GM21529 (cell line): Measurements from ENCODE around the gene ATP11B.

ENCODE experiments used
- ATAC-seq: cut with Tn5 transposase; IDR thresholded peaks from one replicate; pipeline ENCODE4 v1.9.1; 2021; ENCODE audit not compliant: unreplicated experiment

Gene ATP11B

DNA sequence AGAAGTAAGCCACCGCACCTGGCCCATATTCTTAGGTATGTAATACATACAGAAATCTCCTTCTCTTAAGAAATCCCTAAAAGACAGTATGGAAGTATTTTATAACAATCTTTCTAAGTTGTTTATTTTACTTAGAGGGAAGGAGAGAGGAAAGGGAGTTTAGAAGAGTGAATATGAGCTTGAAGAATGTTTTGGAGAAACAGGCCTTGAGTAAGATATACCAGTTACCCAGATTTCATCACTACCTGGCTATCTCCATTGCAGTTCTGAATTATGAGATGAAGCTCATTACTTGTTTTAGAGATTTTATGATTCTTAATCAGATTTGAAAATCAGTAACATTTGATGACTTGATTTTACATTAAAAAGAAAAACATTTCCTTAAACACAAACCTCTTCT, 115.2 kb downstream of the ATP11B start:
- no peak for ATAC-seq

DNA sequence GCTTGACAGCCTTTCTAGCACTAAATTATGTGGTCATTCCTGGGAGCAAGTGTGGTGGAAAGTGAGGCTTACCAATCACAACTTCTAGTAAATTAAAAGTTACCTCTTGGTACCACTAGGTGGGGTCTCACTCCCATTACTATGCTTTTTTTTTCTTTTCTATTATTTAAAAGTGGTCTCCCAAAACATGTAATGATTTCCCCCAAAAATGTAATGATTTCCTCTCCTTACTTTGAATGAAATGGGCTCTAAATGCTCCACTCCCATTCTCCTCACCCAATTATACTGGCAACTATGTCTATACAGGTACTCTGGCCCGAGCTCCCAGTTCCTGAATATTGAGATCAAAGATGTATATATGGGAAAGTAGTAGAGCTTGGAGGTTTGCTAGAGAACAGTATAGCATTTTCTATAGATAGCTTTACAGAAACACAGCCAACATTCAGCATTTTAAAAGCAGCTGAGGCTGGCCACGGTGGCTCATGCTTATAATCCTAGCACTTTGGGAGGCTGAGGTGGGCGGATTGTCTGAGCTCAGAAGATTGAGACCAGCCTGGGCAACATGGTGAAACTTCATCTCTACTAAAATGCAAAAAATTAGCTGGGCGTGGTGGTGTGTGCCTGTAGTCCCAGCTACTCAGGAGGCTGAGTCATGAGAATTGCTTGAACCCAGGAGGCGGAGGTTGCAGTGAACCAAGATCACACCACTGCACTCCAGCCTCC, 116.2 kb downstream of the ATP11B start:
- ATAC-seq = no peak

GRCh38 chr3:182910936-182911781, 117.9 kb downstream of the ATP11B start:
- no peak for ATAC-seq

DNA sequence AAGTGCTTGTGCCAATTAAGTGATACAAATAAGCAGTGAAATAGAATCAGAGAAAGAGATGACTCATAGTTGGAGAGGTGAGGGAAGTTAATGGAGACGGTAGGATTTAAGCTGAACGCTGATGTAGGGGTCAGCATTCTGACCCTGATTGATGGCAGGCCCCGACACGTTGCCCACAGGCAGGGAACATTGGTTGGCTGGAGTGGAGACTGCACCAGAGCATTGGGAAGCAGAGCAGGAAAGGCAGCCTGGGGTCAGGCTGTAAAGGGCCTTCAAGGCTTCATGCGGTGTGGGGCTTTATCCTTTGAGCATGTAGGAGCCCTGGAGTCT, 118.4 kb downstream of the ATP11B start:
- no peak for ATAC-seq

DNA sequence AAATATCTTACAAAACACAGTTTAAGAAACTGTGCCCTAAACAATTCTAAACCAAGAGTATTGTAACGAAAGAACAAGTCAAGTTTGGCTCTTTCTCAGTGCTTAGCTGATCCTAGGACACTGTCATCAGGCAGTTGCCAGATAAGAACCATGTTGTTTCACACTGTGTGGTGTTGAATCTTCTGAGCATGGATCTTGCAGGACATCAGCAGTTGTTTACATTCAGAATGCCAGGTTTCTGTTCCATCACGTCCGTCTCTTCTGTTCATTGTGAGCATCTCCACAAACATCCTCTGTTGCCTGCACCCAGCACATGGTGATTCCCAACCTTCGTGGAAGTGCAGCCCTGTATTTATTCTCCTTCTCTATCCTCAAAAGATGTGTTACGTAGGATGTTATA, 119.2 kb downstream of the ATP11B start:
- ATAC-seq = no peak

DNA sequence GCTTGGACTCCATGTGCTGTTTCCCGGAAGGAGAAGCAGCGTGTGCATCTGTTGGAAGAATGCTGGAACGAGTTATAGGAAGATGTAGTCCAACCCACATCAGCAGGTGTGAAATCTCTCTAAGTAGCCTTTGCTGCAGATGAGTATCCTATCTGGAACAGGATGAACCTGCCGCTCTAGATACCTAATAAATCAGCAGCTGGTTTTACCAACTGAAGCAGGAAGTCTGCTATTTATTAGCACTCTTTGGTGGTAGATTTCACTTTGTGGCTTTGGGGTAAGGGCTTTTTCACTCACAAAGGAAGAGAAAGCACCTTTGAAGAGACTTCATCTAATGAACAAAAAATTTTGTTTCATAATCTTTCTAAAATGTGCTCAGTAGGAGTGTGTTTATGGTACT, 120.6 kb downstream of the ATP11B start:
- peak; percentile 90 for ATAC-seq

DNA sequence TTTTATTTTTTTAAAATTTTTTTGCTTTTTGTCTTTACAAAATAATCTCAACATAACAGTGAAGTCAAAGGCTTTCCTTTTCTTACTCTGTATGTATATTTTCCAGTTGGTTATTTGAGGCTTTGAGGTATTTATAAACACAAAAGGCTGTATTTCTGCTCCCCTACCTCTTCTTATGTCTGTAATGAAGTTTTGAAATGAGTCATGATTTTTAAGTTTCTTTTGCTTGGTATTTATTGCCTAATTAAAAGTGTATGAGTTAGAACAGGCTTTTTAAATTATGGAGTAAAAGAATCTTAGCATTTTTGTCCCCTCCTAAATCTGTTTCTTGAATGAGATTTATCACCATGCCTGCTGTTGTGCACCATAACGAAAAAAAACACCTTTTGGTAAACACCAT, 121.0 kb downstream of the ATP11B start:
- peak; percentile 46 for ATAC-seq

DNA sequence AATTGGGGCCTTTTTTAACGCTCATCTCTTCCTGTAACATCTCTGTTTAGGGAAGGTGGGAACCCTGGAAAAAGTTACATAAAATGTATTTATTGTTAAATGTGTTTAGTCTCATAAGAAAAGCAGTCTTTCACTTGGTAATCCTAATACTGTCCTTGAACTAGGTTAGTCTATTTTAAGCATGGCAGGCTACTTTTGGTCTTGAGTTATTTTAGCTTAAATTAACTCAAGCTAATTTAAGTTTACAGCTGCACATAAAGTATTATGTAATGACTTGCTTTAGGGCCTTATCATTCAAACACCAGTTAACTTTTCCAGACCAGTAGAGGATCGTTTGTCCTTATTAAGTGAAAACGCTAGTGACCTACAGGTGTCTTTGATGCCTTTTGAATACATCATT, 123.8 kb downstream of the ATP11B start:
- ATAC-seq = no peak

GRCh38 chr3:182919866-182920357, 126.6 kb downstream of the ATP11B start:
- no peak for ATAC-seq

- no peak for ATAC-seq
These were observed 127.3 kb downstream of the ATP11B start for GRCh38 chr3:182920515-182921084.

DNA sequence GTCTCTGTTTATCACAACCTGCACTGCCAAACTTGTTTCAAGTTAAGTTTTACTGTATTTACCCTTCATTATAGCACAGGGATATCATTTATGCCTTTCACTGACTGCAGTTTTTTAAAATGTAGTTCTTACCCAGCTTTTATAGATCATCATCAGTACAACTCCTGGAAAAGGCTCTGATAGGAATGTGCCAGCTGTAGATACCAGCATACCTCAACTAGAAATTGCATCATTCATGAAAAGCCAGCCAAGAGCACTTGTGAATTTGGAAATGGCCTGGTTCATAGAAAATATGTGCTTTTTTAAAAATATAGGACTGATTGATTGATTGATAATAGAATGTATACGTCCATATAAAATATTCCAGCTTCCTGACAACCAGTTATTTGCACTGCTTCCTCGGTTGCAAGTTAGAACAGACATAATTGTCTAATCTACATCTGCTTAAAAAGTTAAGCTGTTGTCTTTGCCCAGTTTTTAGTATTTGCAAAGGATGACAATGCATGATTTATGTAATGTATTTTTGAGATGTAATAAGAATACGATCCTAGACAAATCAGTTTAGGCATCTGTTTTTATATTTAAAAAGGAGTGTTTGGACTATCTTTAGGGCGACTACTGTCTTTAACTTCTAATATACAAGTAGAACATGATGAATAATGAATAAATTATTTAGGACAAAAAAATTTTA, 128.5 kb downstream of the ATP11B start:
- no peak for ATAC-seq

- peak; percentile 90 for ATAC-seq
These were observed 132.1 kb downstream of the ATP11B start for GRCh38 chr3:182925330-182925943.

DNA sequence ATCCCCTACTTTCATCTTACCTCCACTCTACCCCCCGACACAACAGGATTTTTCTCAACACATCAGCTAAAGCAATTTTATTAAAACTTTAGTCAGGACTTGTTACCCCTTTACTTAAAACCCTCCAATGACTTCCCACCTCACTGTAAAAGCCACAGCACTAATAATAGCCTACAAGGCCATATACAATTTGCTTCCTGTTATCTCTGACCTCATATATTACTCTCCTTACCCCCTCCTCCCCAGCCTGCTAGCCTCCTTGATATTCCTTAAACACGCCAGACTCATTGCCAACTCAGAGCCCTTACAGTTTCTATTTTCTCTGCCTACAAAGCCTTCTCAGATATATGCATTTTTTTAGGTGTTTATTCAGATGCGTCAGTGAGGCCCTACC, 132.6 kb downstream of the ATP11B start:
- peak; percentile 2 for ATAC-seq

DNA sequence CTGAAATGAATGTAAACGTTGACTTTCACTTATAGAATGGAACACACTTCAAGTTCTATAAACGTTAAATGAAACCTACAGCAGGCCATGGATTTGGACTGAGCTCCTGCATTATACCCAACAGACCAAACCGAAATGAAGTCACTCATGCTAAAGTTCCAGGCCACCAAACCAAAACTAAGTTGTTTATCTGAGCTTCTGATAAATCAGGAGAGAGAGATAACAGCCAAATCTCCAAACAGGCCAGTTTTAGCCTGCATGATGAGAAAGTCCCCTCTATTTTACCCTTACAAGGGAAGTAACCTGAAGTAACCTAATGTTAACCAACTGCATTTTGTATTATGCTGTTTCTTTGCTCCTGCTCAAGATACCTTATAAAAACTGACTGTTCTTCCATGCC, 142.5 kb downstream of the ATP11B start:
- ATAC-seq = no peak

DNA sequence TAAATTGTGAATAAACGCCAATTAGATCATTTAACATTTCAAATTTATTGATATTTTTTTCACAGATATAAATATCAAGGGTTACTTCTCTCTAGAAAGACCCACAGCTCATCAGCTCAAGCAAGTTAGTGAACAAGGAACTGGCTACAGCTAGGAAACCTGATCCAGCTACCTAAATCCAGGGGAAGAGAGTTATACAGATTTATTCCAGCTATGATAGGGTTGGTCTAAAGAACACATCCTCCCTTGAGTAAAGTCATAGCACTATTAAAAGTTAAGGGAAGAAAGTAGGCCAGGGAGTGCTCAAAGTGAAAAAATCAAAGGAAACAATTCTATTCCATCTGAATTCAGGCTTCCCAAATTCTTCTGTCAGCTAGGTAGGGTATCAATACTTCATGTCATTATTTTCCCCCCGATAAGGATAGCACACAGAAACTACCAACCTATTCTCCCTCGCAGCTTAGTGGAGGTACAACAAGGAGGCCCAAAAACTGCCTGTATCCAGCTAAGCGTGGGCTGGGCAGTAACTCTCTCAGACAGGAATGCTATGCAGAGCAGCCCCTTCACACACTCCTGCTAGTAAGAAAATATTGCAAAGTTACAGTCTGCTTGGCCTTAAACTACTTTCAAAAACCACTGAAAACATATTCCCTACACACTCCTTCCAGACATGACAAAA, 143.1 kb downstream of the ATP11B start:
- ATAC-seq = no peak

DNA sequence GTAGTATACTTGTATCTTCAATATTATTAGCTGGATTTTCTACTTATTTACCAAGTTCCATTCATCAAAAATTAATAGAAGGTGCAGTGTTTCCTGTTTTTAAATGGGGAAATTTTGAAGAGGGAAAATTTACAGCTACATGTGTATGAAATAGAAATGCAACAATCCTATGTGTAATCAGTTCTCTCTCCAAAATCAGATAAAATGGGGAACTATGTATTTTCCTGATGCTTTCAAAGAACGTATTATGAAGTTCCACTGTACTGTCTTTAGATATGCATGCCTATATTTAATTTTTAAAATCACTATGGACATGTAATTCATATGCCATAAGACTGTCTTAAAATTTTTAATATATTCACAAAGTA, 143.6 kb downstream of the ATP11B start:
- ATAC-seq = no peak

DNA sequence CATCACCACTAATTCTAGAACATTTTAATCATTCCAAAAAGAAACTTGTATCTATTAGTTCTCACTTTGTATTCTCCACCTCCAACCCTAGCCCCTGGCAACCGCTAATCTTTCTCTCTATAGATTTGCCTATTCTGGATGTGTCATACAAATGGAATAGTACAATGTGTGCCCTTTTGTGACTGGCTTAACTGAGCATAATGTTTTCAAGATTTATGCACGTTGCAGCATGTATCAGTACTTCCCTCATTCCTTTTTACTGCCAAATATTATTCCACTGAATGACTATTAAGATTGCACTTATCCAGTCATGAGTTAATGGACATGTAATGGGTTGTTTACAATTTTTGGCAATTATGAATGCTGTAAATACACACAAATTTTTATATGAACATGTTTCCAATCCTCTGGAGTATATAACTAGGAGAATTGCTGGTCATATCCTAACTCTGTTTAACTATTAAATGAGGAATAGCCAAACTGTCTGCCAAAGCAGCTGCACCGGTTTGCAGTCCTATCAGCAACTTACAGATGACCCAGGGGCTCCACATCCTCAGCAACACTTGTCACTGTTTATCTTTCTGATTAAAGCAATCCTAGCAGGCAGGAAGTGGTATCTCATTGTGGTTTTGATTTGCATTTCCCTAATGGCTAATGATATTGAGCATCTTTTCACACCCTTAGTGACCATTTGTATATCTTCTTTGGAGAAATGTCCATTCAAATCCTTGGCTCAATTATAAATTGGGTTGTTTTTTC, 144.2 kb downstream of the ATP11B start:
- peak; percentile 83 for ATAC-seq

- no peak for ATAC-seq
These were observed 147.0 kb downstream of the ATP11B start for GRCh38 chr3:182940266-182940808.

DNA sequence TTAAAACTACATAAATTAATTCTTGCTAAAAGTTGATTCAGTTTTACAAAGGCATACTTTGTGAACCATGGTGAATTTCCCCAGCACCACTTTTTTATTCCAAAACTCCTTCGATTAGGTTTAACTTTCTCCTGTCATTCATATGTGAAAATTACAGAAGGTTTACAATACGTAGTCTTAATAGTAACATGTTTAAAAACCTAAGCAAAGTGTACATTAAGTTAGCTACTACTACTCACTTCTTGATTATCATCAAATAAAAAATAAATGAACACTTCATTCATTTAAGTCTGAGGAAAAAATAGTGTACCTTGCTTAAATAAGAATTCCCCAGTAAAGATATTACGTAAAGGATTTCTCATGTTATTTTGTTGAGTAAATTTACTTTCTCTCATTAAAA, 148.4 kb downstream of the ATP11B start:
- no peak for ATAC-seq

DNA sequence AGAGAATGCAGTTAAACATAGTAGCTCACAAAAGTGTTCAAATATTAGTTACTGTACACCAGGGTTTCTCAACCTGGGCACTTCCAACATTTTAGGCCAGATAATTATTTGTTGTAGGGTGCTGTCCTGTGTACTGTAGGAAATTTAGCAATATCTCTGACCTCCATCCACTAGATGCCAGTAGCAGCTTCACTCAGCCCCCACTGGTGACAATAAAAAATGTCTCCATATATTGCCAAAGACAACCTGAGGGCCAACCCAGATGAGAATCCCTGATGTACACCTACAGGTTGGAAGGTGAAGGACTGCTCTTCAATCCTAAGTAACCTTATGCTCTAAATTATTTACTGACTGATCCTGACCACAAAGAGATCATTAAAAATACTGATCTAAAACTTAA, 154.6 kb downstream of the ATP11B start:
- no peak for ATAC-seq
